NCI-H69 (cell line): Measurements from ENCODE around the gene IQSEC3.
"Not testable (repeated sequence)": the region's sequence is repeated elsewhere in the genome, so short reads cannot be mapped to it uniquely, and the experiment has no call there.

ENCODE experiments used
- DNase-seq: peaks from one replicate; lab custom pipeline; 2025; lab: John Stamatoyannopoulos, UW

The IQSEC3 gene

DNA sequence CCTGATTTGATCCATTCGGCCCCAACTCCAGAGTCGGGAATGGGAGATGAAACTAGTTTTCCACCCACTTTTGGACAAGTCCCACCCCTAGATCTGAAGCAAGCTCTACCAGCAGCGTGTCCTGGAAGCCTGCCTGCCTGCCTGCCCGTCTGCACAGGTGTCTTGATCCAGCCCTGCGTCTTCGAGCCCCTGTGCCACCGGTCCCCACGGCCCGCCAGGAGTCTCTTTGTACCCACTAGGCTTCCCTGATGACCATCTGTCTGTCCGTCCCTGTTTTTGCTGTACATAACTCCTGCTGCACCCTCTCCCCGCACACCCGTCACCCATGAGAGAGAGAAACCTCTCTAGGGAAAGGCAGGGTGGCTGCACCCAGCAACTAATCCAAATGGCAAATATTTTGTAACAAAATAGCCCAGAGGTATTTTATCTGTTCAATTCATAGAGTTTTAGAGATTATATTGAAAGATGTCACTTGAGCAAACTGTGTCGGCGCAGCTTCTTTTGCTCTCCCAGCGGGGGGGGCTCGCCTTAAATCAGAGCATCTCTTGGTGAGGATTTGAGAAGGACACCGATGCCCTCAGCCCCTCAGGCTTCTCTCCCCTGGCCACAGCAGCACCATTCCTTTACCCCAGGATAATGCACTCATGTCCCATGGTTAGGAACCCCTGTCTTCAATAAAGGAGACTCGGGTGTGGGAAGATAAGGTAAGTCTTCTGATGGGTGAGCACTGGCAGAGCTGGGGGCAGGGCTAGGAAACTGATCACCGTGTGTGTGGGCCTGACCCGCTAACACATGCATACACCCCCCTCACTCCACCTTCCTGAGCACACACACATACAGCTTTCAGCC, 111.6 kb downstream of the IQSEC3 start:
- no peak for DNase-seq

DNA sequence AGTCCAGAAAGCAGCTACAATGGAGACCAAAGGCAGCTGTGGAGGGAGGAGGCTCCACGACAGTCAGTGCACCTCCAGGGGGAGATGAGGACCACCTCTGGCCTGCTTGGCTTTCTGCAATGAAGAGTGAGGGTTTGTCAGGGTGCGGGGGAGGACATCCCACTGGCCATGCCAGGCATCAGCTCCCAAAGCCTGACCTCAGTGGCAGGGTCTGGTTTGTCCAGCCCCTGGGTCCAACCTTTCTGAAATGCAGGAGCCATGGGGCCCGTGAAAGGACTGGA, 112.2 kb downstream of the IQSEC3 start:
- peak; percentile 51 for DNase-seq

DNA sequence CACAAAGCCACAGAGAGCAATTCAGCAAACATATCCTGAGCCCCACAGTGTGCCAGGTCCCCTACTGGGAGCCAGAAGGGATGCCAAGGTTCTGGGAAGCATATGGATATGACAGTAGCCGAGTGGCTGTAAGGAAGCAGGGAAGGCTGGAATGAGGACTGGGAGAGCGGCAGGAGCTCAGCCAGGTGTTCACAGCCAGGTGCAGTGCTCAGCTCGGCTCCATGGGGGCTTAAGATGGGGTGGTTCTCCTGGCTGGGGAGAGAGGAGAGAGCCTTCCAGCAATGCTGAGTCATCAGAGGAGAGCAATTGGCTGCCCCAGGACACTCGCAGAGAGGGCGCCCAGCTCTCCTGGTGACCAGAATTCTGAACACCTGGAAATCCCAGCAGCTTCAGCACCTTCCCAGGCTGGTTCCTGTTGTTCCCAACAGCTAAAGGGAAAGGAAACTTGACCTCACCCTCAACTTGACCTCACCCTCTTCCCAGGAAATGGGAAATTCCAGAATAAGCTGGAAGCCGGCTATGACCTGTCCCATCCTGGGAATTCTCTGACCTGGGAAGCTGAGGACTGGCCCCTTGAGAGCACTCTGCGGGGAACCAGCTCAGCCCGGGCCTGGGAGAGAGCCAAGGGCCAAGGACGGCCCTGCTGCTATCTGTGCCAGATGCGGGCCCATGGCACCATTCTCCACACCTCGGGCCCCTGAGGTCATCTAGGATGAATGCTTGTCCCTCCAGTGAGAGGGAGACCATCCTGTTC, 112.7 kb downstream of the IQSEC3 start:
- DNase-seq, result peak; percentile 94

DNA sequence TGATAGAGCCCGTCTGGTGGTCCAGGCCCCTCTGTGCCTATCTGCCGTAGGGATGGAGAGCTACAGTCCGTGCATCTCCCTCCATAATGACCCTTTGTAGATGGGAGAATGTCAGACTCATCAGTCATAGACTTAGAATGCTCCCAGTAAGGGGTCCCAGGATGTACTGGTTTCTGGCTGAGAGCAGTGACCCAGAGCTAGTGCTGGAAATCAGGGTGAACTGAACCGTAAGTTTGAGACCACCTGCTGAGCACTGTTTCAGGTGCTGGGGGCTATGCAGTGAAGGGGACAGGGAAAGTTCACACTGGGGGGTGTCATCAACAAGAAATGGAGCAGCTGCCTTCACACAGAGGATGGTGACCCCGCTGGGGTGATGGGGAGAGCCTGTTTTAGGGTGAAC, 113.3 kb downstream of the IQSEC3 start:
- DNase-seq, result peak; percentile 28

DNA sequence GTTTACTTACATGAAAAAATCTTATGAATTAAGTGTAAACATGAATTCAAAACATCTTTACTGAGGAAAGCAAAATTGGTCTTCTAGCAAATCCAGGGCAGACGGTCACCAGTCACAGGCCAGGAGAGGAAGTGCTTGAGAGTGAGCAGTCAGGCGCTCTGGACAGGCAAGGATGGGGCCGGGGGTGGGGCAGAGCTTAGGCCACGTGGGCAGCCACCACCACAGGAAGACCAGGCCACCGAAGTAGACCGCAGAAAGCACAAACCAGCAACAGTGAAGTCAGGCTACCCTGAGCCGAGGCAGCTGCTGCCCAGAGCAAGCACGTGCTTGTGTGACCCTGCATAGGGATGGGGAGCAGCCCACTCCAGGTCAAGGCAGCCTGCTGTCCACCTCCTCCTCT, 113.9 kb downstream of the IQSEC3 start:
- DNase-seq, result no peak

DNA sequence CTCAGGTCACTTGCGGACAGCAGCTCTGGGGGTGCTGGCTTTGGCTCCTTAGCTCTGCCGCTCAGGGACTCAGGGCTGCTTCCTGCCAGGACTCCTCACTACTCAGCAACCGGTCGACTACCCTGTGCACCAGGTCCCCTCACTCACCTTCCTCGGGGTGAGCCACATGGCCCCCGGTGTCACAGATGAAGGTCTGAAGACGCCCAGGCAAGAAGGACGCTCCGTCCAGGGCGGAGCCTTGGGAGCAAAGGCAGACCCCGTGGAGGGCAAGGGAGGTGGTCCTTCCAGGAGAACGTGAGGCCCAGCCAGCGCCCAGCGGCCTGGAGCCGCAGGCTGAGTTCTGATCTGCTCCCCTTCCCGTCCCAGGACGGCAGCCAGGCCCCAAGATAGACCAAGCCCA, 115.4 kb downstream of the IQSEC3 start:
- no peak for DNase-seq

DNA sequence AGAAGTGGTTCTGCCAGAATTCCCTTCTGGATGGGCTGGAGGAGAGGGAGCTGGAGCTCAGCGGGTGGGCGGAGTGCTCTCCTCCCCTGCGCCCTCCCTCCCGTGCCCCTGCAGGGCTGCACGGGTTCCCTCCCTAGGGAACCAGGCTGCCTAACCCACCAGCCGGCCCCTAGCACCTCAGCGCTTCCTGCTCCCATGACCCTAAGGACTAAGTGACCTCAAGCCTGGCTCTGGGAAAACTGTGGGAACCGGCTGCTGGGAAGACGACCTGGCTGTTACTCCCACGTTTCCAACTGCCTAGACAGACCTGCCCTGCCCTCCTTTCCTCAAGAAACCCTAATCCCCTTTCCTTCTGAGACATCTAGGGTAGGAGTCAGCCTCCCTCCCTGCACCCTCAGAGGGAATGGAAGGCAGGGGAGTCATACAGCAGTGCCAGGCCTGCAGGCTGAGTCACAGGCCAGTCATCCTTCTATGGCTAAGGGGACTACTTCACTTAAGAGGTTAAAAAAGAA, 115.9 kb downstream of the IQSEC3 start:
- no peak for DNase-seq

DNA sequence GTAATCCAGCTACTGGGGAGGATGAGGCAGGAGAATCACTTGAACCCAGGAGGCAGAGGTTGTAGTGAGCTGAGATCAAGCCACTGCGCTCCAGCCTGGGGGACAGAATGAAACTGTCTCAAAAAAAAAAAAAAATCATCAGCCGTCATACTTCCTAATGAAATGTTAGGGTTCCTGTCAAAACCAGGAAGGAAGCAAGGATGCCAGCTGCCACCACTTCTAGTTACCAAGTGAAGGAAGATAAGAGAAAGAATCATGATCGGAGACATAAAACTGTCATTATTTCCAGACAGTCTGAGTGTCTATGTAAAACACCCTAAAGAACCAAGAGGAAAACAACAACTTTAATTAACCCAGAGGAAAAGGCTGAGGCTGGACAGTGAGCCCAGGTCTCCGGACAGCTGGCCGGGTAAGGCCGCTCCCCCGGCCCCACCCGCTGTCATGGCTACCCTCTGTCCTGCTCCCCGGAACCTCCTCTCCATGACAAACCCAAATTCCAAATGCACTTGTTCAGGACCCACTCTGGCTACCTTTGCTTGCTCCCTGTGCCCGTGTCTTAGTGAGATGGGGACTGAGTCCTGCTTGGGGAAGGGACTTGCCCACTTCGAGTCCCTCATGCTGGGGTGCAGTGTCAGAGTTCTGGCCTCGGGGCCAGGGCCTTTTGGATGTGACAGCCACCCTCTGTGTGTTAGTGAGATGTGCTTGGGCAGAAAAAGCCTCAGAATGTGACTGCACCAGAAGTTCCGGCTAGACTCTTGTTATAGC, 118.4 kb downstream of the IQSEC3 start:
- DNase-seq, result no peak

DNA sequence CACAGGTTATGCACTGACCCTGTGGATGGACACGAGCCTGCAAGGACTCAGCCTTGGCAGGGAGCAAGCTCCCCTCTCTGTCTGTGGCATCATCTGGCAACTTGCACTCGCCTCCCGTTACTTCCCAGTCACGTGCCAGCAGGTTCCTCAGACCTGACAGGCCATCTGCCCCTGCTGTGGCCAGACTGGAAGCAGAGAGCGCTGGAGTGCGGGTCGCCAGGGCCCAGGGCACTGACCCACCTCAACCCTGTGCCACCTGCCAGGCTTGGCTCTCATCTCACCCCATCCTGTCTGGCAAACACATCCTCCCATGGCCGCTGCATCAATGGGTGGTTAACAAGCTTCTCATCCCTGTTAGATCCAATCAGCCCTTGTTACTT, 119.0 kb downstream of the IQSEC3 start:
- no peak for DNase-seq

DNA sequence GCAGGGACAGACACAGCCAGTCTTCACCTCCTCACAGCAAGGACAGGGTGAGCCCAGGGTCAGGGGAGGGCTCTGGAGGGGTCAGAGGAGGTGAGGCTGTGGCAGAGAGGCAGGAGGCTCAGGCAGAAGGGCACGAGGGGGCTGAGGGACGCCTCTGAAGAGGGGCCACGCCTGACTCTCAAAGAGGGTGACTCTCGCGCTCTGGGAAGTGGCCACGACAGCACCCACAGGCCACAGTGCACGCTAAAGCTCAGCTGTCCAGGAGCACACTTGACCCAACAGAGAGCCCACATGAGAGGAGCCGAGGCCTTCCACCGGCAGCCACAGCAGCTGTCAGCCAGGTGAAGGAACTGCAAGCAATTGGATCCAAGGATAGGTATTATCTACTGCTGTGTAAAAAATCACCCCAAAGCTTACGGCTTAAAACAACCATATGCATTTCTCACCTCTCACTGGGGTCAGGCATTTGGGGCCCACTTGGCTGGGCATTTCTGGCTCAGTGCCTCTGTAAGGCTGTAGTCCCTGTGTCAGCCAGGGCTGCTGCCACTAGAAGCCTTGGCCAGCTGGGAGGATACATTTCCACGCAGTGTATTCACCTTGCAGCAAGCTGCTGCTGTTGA, 119.5 kb downstream of the IQSEC3 start:
- DNase-seq, result no peak

DNA sequence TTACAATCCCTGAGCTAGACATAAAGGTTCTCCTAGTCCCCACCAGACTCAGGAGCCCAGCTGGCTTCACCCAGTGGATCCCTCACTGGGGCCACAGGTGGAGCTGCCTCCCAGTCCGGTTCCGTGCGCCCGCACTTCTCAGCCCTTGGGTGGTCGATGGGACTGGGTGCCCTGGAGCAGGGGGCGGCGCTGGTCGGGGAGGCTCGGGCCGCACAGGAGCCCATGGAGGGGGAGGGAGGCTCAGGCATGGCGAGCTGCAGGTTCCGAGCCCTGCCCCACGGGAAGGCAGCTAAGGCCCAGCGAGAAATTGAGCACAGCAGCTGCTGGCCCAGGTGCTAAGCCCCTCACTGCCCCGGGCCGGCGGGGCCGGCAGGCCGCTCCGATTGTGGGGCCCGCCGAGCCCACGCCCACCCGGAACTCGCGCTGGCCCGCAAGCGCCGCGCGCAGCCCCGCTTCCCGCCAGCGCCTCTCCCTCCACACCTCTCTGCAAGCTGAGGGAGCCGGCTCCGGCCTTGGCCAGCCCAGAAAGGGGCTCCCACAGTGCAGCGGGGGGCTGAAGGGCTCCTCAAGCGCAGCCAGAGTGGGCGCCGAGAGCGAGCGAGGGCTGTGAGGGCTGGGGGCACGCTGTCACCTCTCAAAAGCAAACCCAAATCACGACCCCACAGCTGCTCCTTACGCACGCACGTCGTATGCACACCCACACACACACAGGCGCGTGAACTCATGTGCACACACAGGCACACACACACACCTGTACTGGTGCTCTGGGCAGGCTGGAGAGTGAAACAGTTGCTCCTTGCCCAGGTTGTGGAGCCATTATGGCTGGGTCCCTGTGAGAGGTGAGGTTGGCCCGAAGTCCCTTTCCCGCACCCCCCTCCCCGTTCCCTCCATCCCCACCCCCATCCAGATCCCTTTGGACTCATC, 121.7 kb downstream of the IQSEC3 start:
- not testable (repeated sequence) for DNase-seq

DNA sequence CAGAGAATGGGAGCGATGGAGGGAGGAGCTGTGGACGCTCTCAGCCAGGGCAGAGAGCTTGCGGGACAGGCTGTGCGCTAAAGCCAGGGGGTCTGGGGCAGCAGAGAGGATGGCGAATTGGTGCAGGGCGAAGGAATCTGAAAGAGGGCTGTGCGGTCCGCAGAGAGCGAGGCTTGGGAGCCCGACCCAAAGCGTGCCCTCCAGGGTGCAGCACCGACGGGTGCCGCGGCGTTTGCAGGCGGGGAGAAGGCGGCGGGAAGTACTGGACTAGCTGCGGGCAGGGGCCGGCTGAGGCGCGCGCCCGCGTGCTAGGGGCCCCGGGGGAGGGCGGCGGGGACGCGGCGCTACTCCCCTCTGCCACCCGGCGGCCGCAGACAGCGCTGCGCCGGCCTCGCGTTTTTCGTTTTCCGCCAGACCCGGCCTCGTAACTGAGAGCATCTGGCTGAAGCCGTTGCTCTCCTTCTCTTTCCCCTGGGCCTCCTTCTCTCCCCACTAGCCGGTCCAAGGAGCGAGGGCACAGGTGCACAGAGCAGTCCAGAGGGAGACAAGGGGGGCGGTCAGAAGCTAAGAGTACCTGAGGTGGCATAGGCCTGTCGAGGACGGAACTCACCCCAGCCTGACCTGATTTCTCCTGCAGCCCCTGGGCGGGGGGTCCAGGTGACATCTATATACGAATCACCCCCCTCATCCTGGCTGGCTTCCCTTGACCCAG, 122.5 kb downstream of the IQSEC3 start:
- peak; percentile 90 for DNase-seq

DNA sequence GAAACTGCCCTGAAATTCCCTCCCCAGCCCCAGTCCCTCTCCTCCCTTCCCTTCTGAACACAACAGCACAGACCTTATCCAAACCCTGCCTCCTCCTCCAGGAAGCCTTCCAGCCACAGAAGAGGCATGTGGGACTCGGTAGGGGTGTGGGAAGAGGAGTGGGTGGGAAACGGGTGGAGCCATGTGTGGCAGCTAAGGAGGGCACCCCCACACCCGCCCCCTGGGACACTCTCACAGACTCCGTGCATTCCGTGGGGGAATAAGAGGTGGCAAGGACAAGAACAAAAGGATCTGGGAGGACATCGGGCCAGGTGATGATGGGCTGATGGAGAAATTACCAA, 123.0 kb downstream of the IQSEC3 start:
- DNase-seq, result no peak

DNA sequence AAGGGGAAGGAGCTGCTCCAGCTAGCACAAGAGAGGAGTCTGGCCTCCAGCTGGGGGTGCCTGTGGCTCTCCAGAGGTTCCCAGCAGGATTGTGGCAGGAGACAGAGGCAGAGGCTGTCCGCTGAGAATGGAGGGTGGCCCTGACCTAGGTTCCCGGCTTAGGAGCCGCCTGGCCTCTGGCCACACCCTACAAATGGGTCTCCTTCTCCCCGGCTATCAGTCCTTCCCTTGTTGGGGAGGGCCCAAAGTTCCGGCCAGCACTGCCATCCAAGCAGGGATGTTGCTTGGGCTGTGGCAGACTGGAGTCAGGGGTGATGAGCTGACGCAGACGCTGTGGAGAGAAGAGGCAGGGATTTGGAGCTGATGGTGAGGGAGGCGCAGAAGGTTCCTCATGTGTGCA, 124.3 kb downstream of the IQSEC3 start:
- no peak for DNase-seq

DNA sequence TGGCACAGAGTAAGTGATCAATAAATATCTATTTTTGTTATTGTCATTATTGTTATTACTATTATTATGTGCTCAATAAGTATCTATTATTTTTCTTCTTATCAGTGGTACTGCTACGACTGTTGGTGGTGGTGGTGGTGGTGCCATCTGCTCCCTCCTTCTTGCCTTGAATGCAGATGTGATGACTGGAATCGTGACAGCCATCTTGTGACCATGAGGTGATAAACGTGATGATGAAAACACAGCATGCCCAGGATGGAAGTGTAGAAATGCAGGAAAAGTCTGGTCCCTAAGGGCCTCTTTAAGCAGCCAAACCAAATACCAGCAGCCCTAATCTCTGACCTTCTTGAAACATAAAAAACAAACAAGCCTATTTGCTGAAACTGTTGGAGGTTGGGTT, 125.0 kb downstream of the IQSEC3 start:
- no peak for DNase-seq

DNA sequence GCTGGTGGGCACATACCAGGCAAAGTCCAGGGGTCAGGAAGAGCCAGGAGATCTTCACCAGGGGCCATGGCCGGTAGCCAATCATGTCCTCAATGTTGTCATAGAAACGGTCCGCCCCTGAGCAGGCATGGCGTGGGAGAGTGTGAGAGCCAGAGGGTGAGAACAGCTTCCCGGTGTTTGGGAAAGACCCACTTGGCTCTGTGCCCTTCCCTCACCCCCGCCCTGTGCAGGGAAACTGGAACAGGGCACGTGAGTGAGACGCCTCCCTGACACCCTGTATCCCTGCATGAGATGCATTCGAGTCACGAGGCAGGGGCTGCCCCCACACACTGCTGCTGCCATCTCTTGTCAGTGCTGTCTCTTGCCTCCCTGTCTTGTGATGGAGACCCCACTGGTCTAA, 126.7 kb downstream of the IQSEC3 start:
- peak; percentile 64 for DNase-seq

DNA sequence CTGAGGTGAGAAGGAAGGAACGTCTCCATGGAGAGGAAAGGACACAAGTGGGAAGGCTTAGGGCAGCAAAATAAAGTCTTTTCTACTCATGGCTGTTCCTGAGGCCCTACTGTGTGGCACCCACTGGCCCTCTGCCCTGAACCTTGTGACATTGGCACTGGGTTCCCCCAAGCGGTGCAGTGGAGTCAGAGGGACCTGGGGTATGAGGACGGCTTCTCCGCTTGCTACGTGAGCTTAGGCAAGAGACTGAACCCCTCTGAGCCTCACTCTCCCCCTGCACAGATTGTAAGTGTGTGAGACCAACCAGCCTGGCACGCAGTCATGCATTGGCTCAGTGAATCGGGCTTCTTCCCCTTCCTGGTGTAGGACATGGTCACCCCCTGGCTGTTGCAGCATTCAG, 127.7 kb downstream of the IQSEC3 start:
- no peak for DNase-seq

DNA sequence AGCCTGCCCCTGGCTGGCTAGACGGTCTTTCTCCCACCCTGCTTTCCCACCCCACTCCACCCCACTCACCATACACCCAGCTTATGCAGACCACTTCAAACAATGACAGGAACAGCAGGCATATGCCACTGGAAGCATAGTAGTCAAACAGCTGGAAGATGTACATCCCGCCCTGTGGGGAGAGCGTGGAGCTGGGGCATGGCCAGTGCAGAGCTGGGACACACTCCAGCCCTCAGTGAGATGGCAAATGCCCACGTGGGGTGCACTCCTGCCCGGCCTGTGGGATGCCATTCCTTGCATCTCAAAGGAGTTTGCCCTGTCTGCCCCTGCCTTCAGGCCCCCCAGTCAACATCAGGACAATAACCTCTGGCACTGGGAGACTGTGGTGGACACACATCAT, 128.6 kb downstream of the IQSEC3 start:
- DNase-seq, result no peak

DNA sequence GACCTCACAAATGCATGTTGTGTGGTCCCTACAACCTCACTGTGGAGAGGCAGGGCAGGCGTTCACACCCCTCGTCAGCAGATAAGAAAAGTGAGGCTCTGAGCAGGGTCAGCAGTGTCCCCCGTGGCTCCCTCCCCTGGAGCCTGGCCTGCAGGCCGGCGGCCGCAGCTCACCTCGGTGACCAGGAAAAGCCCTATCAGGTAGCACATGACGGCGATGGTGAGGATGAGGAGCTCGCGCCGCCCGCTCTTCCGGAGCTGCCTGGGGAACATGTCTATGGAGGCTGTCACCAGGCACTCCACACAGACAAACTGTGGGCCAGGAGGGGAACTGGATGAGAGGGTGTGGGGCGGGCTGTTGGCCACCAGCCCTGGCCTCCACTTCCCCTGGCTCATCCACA, 129.4 kb downstream of the IQSEC3 start:
- no peak for DNase-seq

DNA sequence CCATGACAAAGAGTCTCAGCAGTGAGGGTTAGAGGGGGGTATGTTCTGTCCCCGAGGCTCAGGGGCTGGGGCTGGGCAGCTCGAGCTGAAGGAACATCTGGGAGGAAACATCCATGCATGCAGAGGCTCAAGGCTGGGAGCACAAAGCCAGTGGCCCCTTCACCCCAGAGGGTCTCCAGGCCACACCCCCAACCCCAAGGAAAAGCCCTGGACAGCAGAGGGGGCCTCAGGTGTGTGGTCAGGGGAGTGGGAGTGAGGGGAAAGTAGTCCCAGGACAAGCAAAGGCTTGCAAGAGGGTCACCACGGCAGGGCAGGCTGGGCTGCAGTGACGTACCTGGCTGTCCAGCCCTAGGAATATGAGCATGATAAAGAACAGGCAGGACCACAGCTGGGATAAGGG, 129.9 kb downstream of the IQSEC3 start:
- no peak for DNase-seq

DNA sequence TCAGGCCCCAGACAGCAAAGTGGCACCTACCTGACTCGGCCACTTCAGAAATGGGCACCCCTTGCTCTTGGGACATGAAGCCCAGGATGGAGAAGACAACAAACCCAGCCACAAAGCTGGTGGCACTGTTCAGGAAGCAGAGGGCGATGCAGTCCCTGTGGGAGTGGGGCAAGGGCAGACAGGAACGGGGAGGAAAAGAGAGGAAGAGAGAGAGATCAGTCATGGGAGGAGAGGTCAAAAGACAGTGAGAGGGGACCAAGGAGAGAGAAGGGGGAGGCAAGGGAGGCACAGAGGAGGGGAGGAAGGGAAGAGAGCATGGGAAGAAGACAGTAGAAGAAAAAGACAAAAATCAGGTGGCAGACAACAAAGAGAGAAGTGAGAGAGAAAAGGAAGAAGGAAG, 130.8 kb downstream of the IQSEC3 start:
- DNase-seq, result no peak
